SK-N-SH treated with all-trans-retinoic acid at 6 μM for 48 hours (cell line): ENCODE data around the gene PDK3.

Experiments
- ATAC-seq: fragments of 200-7000 bp; cut with Tn5 transposase; 3 replicates; pipeline ENCODE4 v1.9.1; 2020; ENCODE audit warnings: mild to moderate bottlenecking, moderate library complexity
- ARNTL ChIP-seq: fragments of 450-650 bp; formaldehyde crosslinking; IDR thresholded peaks from 2 replicates; pipeline ENCODE4 v1.5.0; 2020; ENCODE audit warnings: low read depth, mild to moderate bottlenecking, moderate library complexity, borderline replicate concordance
- BACH2 ChIP-seq: fragments of 250-450 bp; sonication (Bioruptor Pico); IDR thresholded peaks from 2 replicates; pipeline ENCODE4 v1.9.0; 2021; ENCODE audit warnings: mild to moderate bottlenecking, borderline replicate concordance
- CREB5 ChIP-seq: fragments of 250-450 bp; sonication (Bioruptor Pico); IDR thresholded peaks from 2 replicates; pipeline ENCODE4 v1.5.1; 2020; ENCODE audit warnings: low read depth, mild to moderate bottlenecking, moderate library complexity
- CSDC2 ChIP-seq: fragments of 250-450 bp; sonication (Bioruptor Pico); IDR thresholded peaks from 2 replicates; pipeline ENCODE4 v1.5.0; 2020; ENCODE audit warnings: mild to moderate bottlenecking, moderate library complexity
- CSRNP3 ChIP-seq: fragments of 250-450 bp; sonication (Bioruptor Pico); IDR thresholded peaks from 2 replicates; pipeline ENCODE4 v1.5.1; 2021; ENCODE audit warnings: mild to moderate bottlenecking, moderate library complexity
- ESRRG ChIP-seq: fragments of 250-450 bp; sonication (Bioruptor Pico); IDR thresholded peaks from 2 replicates; pipeline ENCODE4 v1.6.1; 2021; ENCODE audit warnings: mild to moderate bottlenecking
- GLIS3 ChIP-seq: fragments of 250-450 bp; sonication (Bioruptor Pico); IDR thresholded peaks from 2 replicates; pipeline ENCODE4 v1.5.0; 2020; ENCODE audit warnings: mild to moderate bottlenecking, moderate library complexity
- ISL1 ChIP-seq: fragments of 250-450 bp; sonication (Bioruptor Pico); IDR thresholded peaks from 2 replicates; pipeline ENCODE4 v2.1.2; 2022; ENCODE audit warnings: mild to moderate bottlenecking, moderate library complexity
- OSR1 ChIP-seq: fragments of 250-450 bp; sonication (Bioruptor Pico); IDR thresholded peaks from 2 replicates; pipeline ENCODE4 v1.8.0; 2022; ENCODE audit warnings: moderate library complexity, mild to moderate bottlenecking, inconsistent platforms
- PATZ1 ChIP-seq: fragments of 250-450 bp; sonication (Bioruptor Pico); IDR thresholded peaks from 2 replicates; pipeline ENCODE4 v1.8.0; 2020; ENCODE audit warnings: mild to moderate bottlenecking, moderate library complexity, borderline replicate concordance
- POU6F1 ChIP-seq: fragments of 250-450 bp; sonication (Bioruptor Pico); IDR thresholded peaks from 2 replicates; pipeline ENCODE4 v1.8.0; 2021; ENCODE audit warnings: low read depth, mild to moderate bottlenecking, moderate library complexity, borderline replicate concordance
- PPARA ChIP-seq: fragments of 250-450 bp; sonication (Bioruptor Pico); IDR thresholded peaks from 2 replicates; pipeline ENCODE4 v1.5.0; 2020; ENCODE audit warnings: mild to moderate bottlenecking, borderline replicate concordance
- RARB ChIP-seq: fragments of 250-450 bp; sonication (Bioruptor Pico); IDR thresholded peaks from 2 replicates; pipeline ENCODE4 v1.8.0; 2021; ENCODE audit warnings: mild to moderate bottlenecking, moderate library complexity
- SNAI2 ChIP-seq: fragments of 250-450 bp; sonication (Bioruptor Pico); IDR thresholded peaks from 2 replicates; pipeline ENCODE4 v1.5.0; 2020; ENCODE audit warnings: mild to moderate bottlenecking, moderate library complexity
- TCF4 ChIP-seq: fragments of 250-450 bp; sonication (Bioruptor Pico); IDR thresholded peaks from 2 replicates; pipeline ENCODE4 v1.8.0; 2021; ENCODE audit warnings: mild to moderate bottlenecking, moderate library complexity, borderline replicate concordance
- TOX ChIP-seq: fragments of 250-450 bp; sonication (Bioruptor Pico); IDR thresholded peaks from 2 replicates; pipeline ENCODE4 v1.8.0; 2021; ENCODE audit warnings: mild to moderate bottlenecking, moderate library complexity, borderline replicate concordance
- TSHZ2 ChIP-seq: fragments of 250-450 bp; sonication (Bioruptor Pico); IDR thresholded peaks from 2 replicates; pipeline ENCODE4 v1.5.0; 2020; ENCODE audit warnings: mild to moderate bottlenecking, moderate library complexity
- ZC3H10 ChIP-seq: fragments of 250-450 bp; sonication (Bioruptor Pico); IDR thresholded peaks from 2 replicates; pipeline ENCODE4 v1.5.1; 2021; ENCODE audit warnings: mild to moderate bottlenecking, moderate library complexity
- ZFP3 ChIP-seq: fragments of 250-450 bp; sonication (Bioruptor Pico); IDR thresholded peaks from 2 replicates; pipeline ENCODE4 v1.5.0; 2020; ENCODE audit warnings: mild to moderate bottlenecking, moderate library complexity
- ZFP30 ChIP-seq: fragments of 450-650 bp; formaldehyde crosslinking; IDR thresholded peaks from 2 replicates; pipeline ENCODE4 v1.5.0; 2022; ENCODE audit warnings: mild to moderate bottlenecking, moderate library complexity
- ZNF565 ChIP-seq: fragments of 450-650 bp; formaldehyde crosslinking; conservative IDR thresholded peaks from 2 replicates; pipeline ENCODE4 v1.5.0; 2020; ENCODE audit warnings: low read depth, mild to moderate bottlenecking, moderate library complexity
- ZNF70 ChIP-seq: fragments of 450-650 bp; formaldehyde crosslinking; IDR thresholded peaks from 2 replicates; pipeline ENCODE4 v1.5.0; 2020; ENCODE audit warnings: mild to moderate bottlenecking, moderate library complexity
- ZNF8 ChIP-seq: fragments of 450-650 bp; formaldehyde crosslinking; IDR thresholded peaks from 2 replicates; pipeline ENCODE4 v1.5.0; 2020; ENCODE audit warnings: mild to moderate bottlenecking, moderate library complexity

PDK3 gene

GRCh38 chrX:24466025-24466424 is 939 bp downstream of the PDK3 start:
- TF ChIP-seq ZC3H10 (no peak), SNAI2 (CRISPR knock-in tag) (no peak), RARB (CRISPR knock-in tag) (no peak), ZNF70 (CRISPR knock-in tag) (no peak), CREB5 (CRISPR knock-in tag) (no peak), BACH2 (CRISPR knock-in tag) (no peak), CSRNP3 (no peak), TSHZ2 (CRISPR knock-in tag) (no peak), CSDC2 (CRISPR knock-in tag) (no peak), PATZ1 (CRISPR knock-in tag) (no peak), ARNTL (CRISPR knock-in tag) (no peak), ISL1 (CRISPR knock-in tag) (no peak), TCF4 (CRISPR knock-in tag) (no peak), ZFP30 (CRISPR knock-in tag) (no peak), ZFP3 (CRISPR knock-in tag) (no peak)
- ATAC-seq, result no peak

- ATAC-seq, result no peak
- TF ChIP-seq BACH2 (CRISPR knock-in tag), result no peak
- no peak for TF ChIP-seq CREB5 (CRISPR knock-in tag)
- no peak for TF ChIP-seq TSHZ2 (CRISPR knock-in tag)
- no peak for TF ChIP-seq SNAI2 (CRISPR knock-in tag)
- no peak for TF ChIP-seq OSR1
- TF ChIP-seq ZNF565, result no peak
- TF ChIP-seq ZFP3 (CRISPR knock-in tag), result no peak
- TF ChIP-seq ISL1 (CRISPR knock-in tag), result no peak
- no peak for TF ChIP-seq ZFP30 (CRISPR knock-in tag)
- no peak for TF ChIP-seq TOX (CRISPR knock-in tag)
- TF ChIP-seq GLIS3 (CRISPR knock-in tag), result no peak
- TF ChIP-seq ZNF70 (CRISPR knock-in tag), result no peak
- TF ChIP-seq ZNF8 (CRISPR knock-in tag), result no peak
- TF ChIP-seq ESRRG (CRISPR knock-in tag), result no peak
- no peak for TF ChIP-seq POU6F1 (CRISPR knock-in tag)
- no peak for TF ChIP-seq RARB (CRISPR knock-in tag)
- TF ChIP-seq PPARA, result no peak
- no peak for TF ChIP-seq CSRNP3
- TF ChIP-seq, all 23 proteins: peak for 0
Measured at GRCh38 chrX:24468245-24468644, 3.2 kb downstream of the PDK3 start.
